Myometrial cell (primary cell): ENCODE results near the gene PPP1R26. TPM values are rescaled to one million over a fixed set of nuclear protein-coding genes. Genes with fewer than 3 reads are reported as not detected.

Experiments
- total RNA-seq: library from RNA; depleted of rRNA; stranded (reverse); fragments of >200 nt; gene quantifications from 2 replicates; pipeline ENCODE4 v1.2.3, GENCODE V29; 2015

The PPP1R26 gene
- 8.9 and 11.0 TPM in 2 replicates for total RNA-seq

GRCh38 chr9:135479469-135480052, at the start of gene PPP1R26:
Gene PPP1R26 (plus strand): TSS chr9:135479782. CDS start chr9:135484511, 4,729 bp downstream.

GRCh38 chr9:135500525-135501260, 21.1 kb downstream of the PPP1R26 start, which contains the start of gene MRPS2:
Gene MRPS2 (plus strand): TSS chr9:135500682. CDS start chr9:135500711, 29 bp downstream.

GRCh38 chr9:135520916-135521607, 41.5 kb downstream of the PPP1R26 start, which contains the start of gene LCN1:
Gene LCN1 (plus strand): TSS chr9:135521440. CDS start chr9:135521498, 58 bp downstream.

Other genes with a start within 250 kb of the PPP1R26 start
- 64.3 and 69.1 TPM in 2 replicates for gene MRPS2, start 20.9 kb downstream of the PPP1R26 start, total RNA-seq
- not detected in 2 replicates for gene LCN1, start 41.7 kb downstream of the PPP1R26 start, total RNA-seq
- not detected in 2 replicates for gene OBP2A, start 66.3 kb downstream of the PPP1R26 start, total RNA-seq
- not detected in 2 replicates for gene PAEP, start 82.0 kb downstream of the PPP1R26 start, total RNA-seq
- not detected in 2 replicates for gene GLT6D1, start 159.8 kb downstream of the PPP1R26 start, total RNA-seq
- not detected in 2 replicates for gene LCN9, start 183.5 kb downstream of the PPP1R26 start, total RNA-seq
- gene SOHLH1, start 219.7 kb downstream of the PPP1R26 start, total RNA-seq, result not detected in 2 replicates
- gene KCNT1, start 222.4 kb downstream of the PPP1R26 start, total RNA-seq, result not detected in 2 replicates